K562 (cell line): ENCODE data around the gene NAXD. TPM values are rescaled to one million over a fixed set of nuclear protein-coding genes. Genes with fewer than 3 reads are reported as not detected.

Experiments
- ATF1 ChIP-seq, 2 experiments: fragments of 450-650 bp in 1 of 2; IDR thresholded peaks; 2 replicates each; pipeline ENCODE4 v1.6.1; 2016; ENCODE audit warnings: missing compliant biosample characterization in 1 of 2, missing genetic modification characterization in 1 of 2
- BCOR ChIP-seq: fragments of 450-650 bp; IDR thresholded peaks from 2 replicates; pipeline ENCODE4 v1.6.1; 2016
- C11orf30 ChIP-seq: fragments of 450-650 bp; IDR thresholded peaks from 2 replicates; pipeline ENCODE4 v1.6.1; 2016; ENCODE audit warnings: low read depth, mild to moderate bottlenecking
- JUN ChIP-seq, 2 experiments: sonication (generic) in 1 of 2; formaldehyde crosslinking in 1 of 2; IDR thresholded peaks; 2 replicates each; pipeline versions ENCODE4 v1.6.1 to v1.8.0; 2012 to 2022; ENCODE audit warnings: borderline replicate concordance in 2 of 2, mild to moderate bottlenecking in 2 of 2, improper control_type of control experiment in 1 of 2, low read depth in 1 of 2, low read length in 1 of 2, missing genetic modification reagents in 1 of 2
- MAFG ChIP-seq: fragments of 450-650 bp; conservative IDR thresholded peaks from 2 replicates; pipeline ENCODE4 v1.6.1; 2016; ENCODE audit warnings: missing genetic modification characterization, missing compliant biosample characterization
- POLR3G ChIP-seq: IDR thresholded peaks from 2 replicates; pipeline ENCODE4 v1.6.1; 2011; ENCODE audit not compliant: insufficient read length, insufficient replicate concordance; ENCODE audit errors: extremely low read depth
- RAD21 ChIP-seq, 2 experiments: fragments of 250-450 bp in 1 of 2; fragments of 450-650 bp in 1 of 2; sonication (Bioruptor Pico) in 1 of 2; formaldehyde crosslinking in 1 of 2; IDR thresholded peaks in 1 of 2; conservative IDR thresholded peaks in 1 of 2; 2 replicates each; pipeline versions ENCODE4 v1.4.0 to v1.8.0; 2020 to 2022; ENCODE audit warnings: mild to moderate bottlenecking in 2 of 2, moderate library complexity in 1 of 2
- ZBTB40 ChIP-seq, 2 experiments: fragments of 450-650 bp in 1 of 2; sonication (generic) in 1 of 2; formaldehyde crosslinking in 1 of 2; IDR thresholded peaks; 2 replicates each; pipeline versions ENCODE4 v1.7.1 to v1.9.0; 2016 to 2022; ENCODE audit warnings: inconsistent platforms in 1 of 2, mild to moderate bottlenecking in 1 of 2, missing genetic modification reagents in 1 of 2
- ZBTB7A ChIP-seq: IDR thresholded peaks from 2 replicates; pipeline ENCODE4 v1.6.1; 2011; ENCODE audit warnings: low read depth, mild to moderate bottlenecking, low read length, moderate library complexity, borderline replicate concordance; ENCODE audit not compliant: control insufficient read depth
- ZNF23 ChIP-seq: fragments of 250-450 bp; sonication (Bioruptor Pico); IDR thresholded peaks from 2 replicates; pipeline ENCODE4 v1.4.0; 2020; ENCODE audit warnings: mild to moderate bottlenecking
- polyA plus RNA-seq, 8 experiments: library from polyadenylated mRNA; depleted of rRNA in 4 of 8; stranded (reverse) in 5 of 8; unstranded in 3 of 8; fragments of >200 nt; fragmentation: Nextera tagmentation in 2 of 8; fragmentation: Illumina TruSeq in 1 of 8; extraction: Ambion mirVana in 2 of 8; extraction: Trizol in 1 of 8; gene quantifications; 2 replicates each; pipeline versions ENCODE4 v1.2.1 to v1.2.3, GENCODE V29; 2011 to 2014; ENCODE audit warnings: inconsistent platforms in 1 of 8, missing spikeins in 1 of 8
- total RNA-seq, 7 experiments: library from RNA; depleted of rRNA in 6 of 7; stranded (reverse); fragments of >200 nt in 6 of 7; fragmentation: Illumina TruSeq in 2 of 7; extraction: Trizol in 2 of 7; gene quantifications; 2 replicates each; pipeline versions ENCODE4 v1.2.1 to v1.2.3, GENCODE V29; 2011 to 2021; ENCODE audit warnings: low replicate concordance in 1 of 7
- TF ChIP-seq, protein P1 (sequence below): sonication (generic); formaldehyde crosslinking; IDR thresholded peaks from 2 replicates; pipeline ENCODE4 v1.5.0; 2020; ENCODE audit warnings: missing genetic modification reagents
- TF ChIP-seq, protein P2 (sequence below): sonication (generic); formaldehyde crosslinking; IDR thresholded peaks from 2 replicates; pipeline ENCODE4 v1.8.1; 2022; ENCODE audit warnings: missing genetic modification reagents

The NAXD gene
- total and polyA plus RNA-seq, 9 of the 15 experiments (the other 6 are each of a cell fraction or from before 2014, with no cell fraction given) = 0.59 to 20.6 (median 13.0) TPM

GRCh38 chr13:110575322-110576069, 39.8 kb upstream of the NAXD start (continued):
- TF ChIP-seq RAD21 (CRISPR knock-in tag; conservative IDR thresholded peaks at IDR 0.05 in 1 of 2, IDR thresholded peaks at IDR 0.05 in 1 of 2) = peak; percentile 35 to 37
- TF ChIP-seq MAFG (tag) = 0 out of 2 replicates have a peak, but pooled peaks have one; percentile 17
- TF ChIP-seq ZNF23 = no peak
- no peak for TF ChIP-seq POLR3G
- 0 out of 2 replicates have a peak, but pooled peaks have one; percentile 28 for TF ChIP-seq JUN (IDR thresholded peaks at IDR 0.05; ENCODE audit: borderline replicate concordance, low read depth, low read length)
- no peak for TF ChIP-seq JUN (CRISPR knock-in tag; IDR thresholded peaks at IDR 0.05; ENCODE audit: borderline replicate concordance)
- TF ChIP-seq ATF1 (CRISPR knock-in tag; IDR thresholded peaks at IDR 0.05) = no peak
- TF ChIP-seq ATF1 (tag; IDR thresholded peaks at IDR 0.05) = peak; percentile 81
- TF ChIP-seq, protein P1, sequence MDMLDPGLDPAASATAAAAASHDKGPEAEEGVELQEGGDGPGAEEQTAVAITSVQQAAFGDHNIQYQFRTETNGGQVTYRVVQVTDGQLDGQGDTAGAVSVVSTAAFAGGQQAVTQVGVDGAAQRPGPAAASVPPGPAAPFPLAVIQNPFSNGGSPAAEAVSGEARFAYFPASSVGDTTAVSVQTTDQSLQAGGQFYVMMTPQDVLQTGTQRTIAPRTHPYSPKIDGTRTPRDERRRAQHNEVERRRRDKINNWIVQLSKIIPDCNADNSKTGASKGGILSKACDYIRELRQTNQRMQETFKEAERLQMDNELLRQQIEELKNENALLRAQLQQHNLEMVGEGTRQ (CRISPR knock-in tag) = no peak
- TF ChIP-seq ZBTB7A = no peak
- TF ChIP-seq C11orf30 = peak; percentile 66
- TF ChIP-seq ZBTB40 (IDR thresholded peaks at IDR 0.05) = peak; percentile 38; the same call in 1 of the 2 replicates
- no peak for TF ChIP-seq ZBTB40 (CRISPR knock-in tag; IDR thresholded peaks at IDR 0.05)
- no peak for TF ChIP-seq BCOR
- TF ChIP-seq, protein P2, sequence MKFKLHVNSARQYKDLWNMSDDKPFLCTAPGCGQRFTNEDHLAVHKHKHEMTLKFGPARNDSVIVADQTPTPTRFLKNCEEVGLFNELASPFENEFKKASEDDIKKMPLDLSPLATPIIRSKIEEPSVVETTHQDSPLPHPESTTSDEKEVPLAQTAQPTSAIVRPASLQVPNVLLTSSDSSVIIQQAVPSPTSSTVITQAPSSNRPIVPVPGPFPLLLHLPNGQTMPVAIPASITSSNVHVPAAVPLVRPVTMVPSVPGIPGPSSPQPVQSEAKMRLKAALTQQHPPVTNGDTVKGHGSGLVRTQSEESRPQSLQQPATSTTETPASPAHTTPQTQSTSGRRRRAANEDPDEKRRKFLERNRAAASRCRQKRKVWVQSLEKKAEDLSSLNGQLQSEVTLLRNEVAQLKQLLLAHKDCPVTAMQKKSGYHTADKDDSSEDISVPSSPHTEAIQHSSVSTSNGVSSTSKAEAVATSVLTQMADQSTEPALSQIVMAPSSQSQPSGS (CRISPR knock-in tag) = no peak
